PC-3 (cell line): Measurements from ENCODE around the gene KATNAL1. TPM values are rescaled to one million over a fixed set of nuclear protein-coding genes. Genes with fewer than 3 reads are reported as not detected.
"Not testable (repeated sequence)": the region's sequence is repeated elsewhere in the genome, so short reads cannot be mapped to it uniquely, and the experiment has no call there.

Experiments used
- ATAC-seq: fragments of 200-7000 bp; cut with Tn5 transposase; 2 replicates; pipeline ENCODE4 v1.9.1; 2020; ENCODE audit warnings: mild to moderate bottlenecking, moderate library complexity
- BruUV-seq: library from RNA; stranded (reverse); fragments of 400-500 nt; replicated peaks from 2 replicates; lab custom pipeline; 2021; lab: Mats Ljungman, UMichigan
- CTCF ChIA-PET: fragments of 300-600 bp; sonication (Branson Sonifier 250); formaldehyde crosslinking; loops from one replicate; lab custom pipeline; 2022; ENCODE audit warnings: antibody characterized with exemption; lab: Charles Lee
- POLR2A ChIA-PET: fragments of 300-600 bp; sonication (Branson Sonifier 250); formaldehyde crosslinking; loops from one replicate; lab custom pipeline; 2022; ENCODE audit warnings: antibody characterized with exemption; ENCODE audit not compliant: unreplicated experiment; lab: Charles Lee
- DNase-seq: peaks from one replicate; pipeline ENCODE4 v3.0.0-alpha.2; 2015
- H2AFZ ChIP-seq: fragments of 300-600 bp; sonication (generic); 2 replicates; pipeline ENCODE4 v1.6.0; 2016; ENCODE audit warnings: antibody characterized with exemption, low read length
- H3F3A ChIP-seq: fragments of 300-600 bp; sonication (generic); one replicate; pipeline ENCODE4 v1.6.0; 2017; ENCODE audit warnings: antibody characterized with exemption, low read length, control low read depth, mild to moderate bottlenecking; ENCODE audit not compliant: unreplicated experiment
- H3K27ac ChIP-seq: fragments of 300-600 bp; sonication (generic); 2 replicates; pipeline ENCODE4 v1.5.1; 2016; ENCODE audit warnings: mild to moderate bottlenecking, low read length
- H3K27me3 ChIP-seq: fragments of 300-600 bp; sonication (generic); 2 replicates; pipeline ENCODE4 v1.6.1; 2016; ENCODE audit warnings: low read length, mixed read lengths
- H3K36me3 ChIP-seq: fragments of 300-600 bp; sonication (generic); 2 replicates; pipeline ENCODE4 v1.6.1; 2016; ENCODE audit warnings: low read depth, mixed run types, low read length, mixed read lengths
- H3K4me1 ChIP-seq: fragments of 300-600 bp; sonication (generic); 2 replicates; pipeline ENCODE4 v1.5.1; 2016; ENCODE audit warnings: low read length; ENCODE audit not compliant: insufficient read depth
- H3K4me2 ChIP-seq: fragments of 300-600 bp; sonication (generic); 2 replicates; pipeline ENCODE4 v1.6.0; 2016; ENCODE audit warnings: low read length
- H3K4me3 ChIP-seq: fragments of 300-600 bp; sonication (generic); 2 replicates; pipeline ENCODE4 v1.5.1; 2016; ENCODE audit warnings: mild to moderate bottlenecking, low read length, mixed read lengths
- H3K79me2 ChIP-seq: fragments of 300-600 bp; sonication (generic); 2 replicates; pipeline ENCODE4 v1.6.1; 2017; ENCODE audit warnings: low read length, mixed read lengths
- H3K9ac ChIP-seq: fragments of 300-600 bp; sonication (generic); 2 replicates; pipeline ENCODE4 v1.6.0; 2016; ENCODE audit warnings: mild to moderate bottlenecking, low read length
- H3K9me2 ChIP-seq: fragments of 300-600 bp; sonication (generic); replicated peaks from 2 replicates; pipeline ENCODE4 v1.6.1; 2016; ENCODE audit warnings: mixed run types, low read length, mixed read lengths
- H3K9me3 ChIP-seq: fragments of 300-600 bp; sonication (generic); 2 replicates; pipeline ENCODE4 v1.6.1; 2016; ENCODE audit warnings: low read length, mixed read lengths
- H4K20me1 ChIP-seq: fragments of 300-600 bp; sonication (generic); 2 replicates; pipeline ENCODE4 v1.6.1; 2016; ENCODE audit warnings: low read length, mixed read lengths
- EZH2 ChIP-seq: fragments of 300-600 bp; sonication (generic); IDR thresholded peaks from one replicate; pipeline ENCODE4 v1.6.1; 2017; ENCODE audit warnings: antibody characterized with exemption, mild to moderate bottlenecking, low read length; ENCODE audit not compliant: unreplicated experiment
- EZH2phosphoT487 ChIP-seq: fragments of 300-600 bp; sonication (generic); IDR thresholded peaks from 2 replicates; pipeline ENCODE4 v1.6.1; 2018; ENCODE audit warnings: mild to moderate bottlenecking, antibody characterized with exemption, low read length, borderline replicate concordance
- intact Hi-C: fragments of 100-400 bp; cut with micrococcal nuclease; formaldehyde crosslinking; loops from 2 replicates; pipeline ENCODE4 v1.9.0; 2023
- total RNA-seq: library from RNA; depleted of rRNA; stranded (reverse); fragments of >200 nt; gene quantifications from 2 replicates; pipeline ENCODE4 v1.2.3, GENCODE V29; 2014
- TF ChIP-seq, protein P1 (sequence below): fragments of 300-600 bp; sonication (generic); conservative IDR thresholded peaks from 2 replicates; pipeline ENCODE4 v1.5.1; 2017; ENCODE audit warnings: antibody characterized with exemption, low read depth, mild to moderate bottlenecking, low read length

KATNAL1 gene
- total RNA-seq, 1 experiment from 2014 or later: 4.3 TPM

DNA sequence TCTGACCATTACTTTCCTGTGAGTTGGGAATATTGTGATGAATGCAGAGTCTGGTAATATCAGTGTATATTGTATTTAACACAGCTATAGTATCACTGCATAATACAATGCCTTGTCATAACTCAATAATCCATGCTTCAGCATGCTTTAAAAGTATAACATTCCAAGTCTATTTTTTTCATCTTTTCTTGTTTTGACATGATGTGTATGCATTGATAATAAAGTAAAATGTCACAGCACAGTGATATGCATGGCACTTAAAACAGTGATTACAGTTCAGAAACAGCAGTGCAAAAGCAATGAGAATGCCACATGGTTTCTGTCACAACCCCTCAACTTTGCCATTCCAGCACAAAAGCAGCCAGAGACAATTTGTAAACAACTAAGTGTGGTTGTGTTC, 17.8 kb downstream of the KATNAL1 start:
- Histone ChIP-seq H3K79me2 (peaks cover 8% of the 10 kb centered on the region; the same call in 1 of the 2 replicates), H3K4me3 (no peak overlapping the region), H2AFZ (no peak overlapping the region), H3K27ac (no peak overlapping the region), H3K9me3 (no peaks in the 10 kb centered on the region), H3K36me3 (no peaks in the 10 kb centered on the region), H4K20me1 (no peaks in the 10 kb centered on the region), H3K4me2 (no peak overlapping the region), H3F3A (no peaks in the 10 kb centered on the region), H3K27me3 (no peaks in the 10 kb centered on the region), H3K4me1 (no peaks in the 10 kb centered on the region), H3K9ac (no peak overlapping the region), H3K9me2 (no peaks in the 10 kb centered on the region)
- CTCF ChIA-PET: no interaction called here
- no peak for ATAC-seq
- no peak for DNase-seq
- no TSS peak for BruUV-seq
- intact Hi-C loops: no loop called here
- TF ChIP-seq, protein P1, sequence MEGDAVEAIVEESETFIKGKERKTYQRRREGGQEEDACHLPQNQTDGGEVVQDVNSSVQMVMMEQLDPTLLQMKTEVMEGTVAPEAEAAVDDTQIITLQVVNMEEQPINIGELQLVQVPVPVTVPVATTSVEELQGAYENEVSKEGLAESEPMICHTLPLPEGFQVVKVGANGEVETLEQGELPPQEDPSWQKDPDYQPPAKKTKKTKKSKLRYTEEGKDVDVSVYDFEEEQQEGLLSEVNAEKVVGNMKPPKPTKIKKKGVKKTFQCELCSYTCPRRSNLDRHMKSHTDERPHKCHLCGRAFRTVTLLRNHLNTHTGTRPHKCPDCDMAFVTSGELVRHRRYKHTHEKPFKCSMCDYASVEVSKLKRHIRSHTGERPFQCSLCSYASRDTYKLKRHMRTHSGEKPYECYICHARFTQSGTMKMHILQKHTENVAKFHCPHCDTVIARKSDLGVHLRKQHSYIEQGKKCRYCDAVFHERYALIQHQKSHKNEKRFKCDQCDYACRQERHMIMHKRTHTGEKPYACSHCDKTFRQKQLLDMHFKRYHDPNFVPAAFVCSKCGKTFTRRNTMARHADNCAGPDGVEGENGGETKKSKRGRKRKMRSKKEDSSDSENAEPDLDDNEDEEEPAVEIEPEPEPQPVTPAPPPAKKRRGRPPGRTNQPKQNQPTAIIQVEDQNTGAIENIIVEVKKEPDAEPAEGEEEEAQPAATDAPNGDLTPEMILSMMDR: no peak
- no peak for TF ChIP-seq EZH2phosphoT487
- TF ChIP-seq EZH2: no peak
- POLR2A ChIA-PET: no interaction called here

- CTCF ChIA-PET, H3K9me3 ChIP-seq, H4K20me1 ChIP-seq, DNase-seq, H2AFZ ChIP-seq, H3F3A ChIP-seq, H3K9me2 ChIP-seq, H3K79me2 ChIP-seq, H3K4me2 ChIP-seq, intact Hi-C loops, H3K36me3 ChIP-seq, H3K27ac ChIP-seq, H3K27me3 ChIP-seq, ATAC-seq, H3K4me1 ChIP-seq, POLR2A ChIA-PET, BruUV-seq, H3K4me3 ChIP-seq, H3K9ac ChIP-seq: not testable (repeated sequence)
These were observed 21.3 kb downstream of the KATNAL1 start for GRCh38 chr13:30286059-30286458.

DNA sequence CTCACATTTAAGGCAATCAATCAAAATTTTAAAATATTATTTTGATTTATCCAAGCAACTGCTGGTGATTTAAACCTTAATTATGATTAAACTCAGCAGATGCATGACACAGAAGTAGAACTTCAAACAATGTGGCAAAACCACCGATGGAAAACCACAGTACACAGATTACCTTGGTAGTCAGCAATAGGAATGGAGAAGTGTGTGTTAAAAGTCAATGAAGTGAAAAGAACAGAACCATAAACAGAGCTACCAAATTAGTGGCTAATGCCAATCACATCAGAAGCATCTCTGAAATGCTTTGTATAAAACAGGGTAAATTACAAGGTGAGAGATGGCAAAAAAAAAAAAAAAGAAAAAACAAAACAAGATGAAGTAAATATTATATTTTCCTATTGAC, 31.2 kb downstream of the KATNAL1 start:
- no peaks in the 10 kb centered on the region for H3K27me3 ChIP-seq
- H3F3A ChIP-seq: no peaks in the 10 kb centered on the region
- no TSS peak for BruUV-seq
- H3K9ac ChIP-seq: no peak overlapping the region
- intact Hi-C loops: no loop called here
- no peaks in the 10 kb centered on the region for H3K9me3 ChIP-seq
- H3K4me2 ChIP-seq: no peak overlapping the region
- DNase-seq (no peak), ATAC-seq (no peak)
- H3K4me1 ChIP-seq: no peaks in the 10 kb centered on the region
- no peaks in the 10 kb centered on the region for H3K9me2 ChIP-seq
- H3K36me3 ChIP-seq: no peaks in the 10 kb centered on the region
- no peaks in the 10 kb centered on the region for H3K79me2 ChIP-seq
- H2AFZ ChIP-seq: no peak overlapping the region
- no peaks in the 10 kb centered on the region for H4K20me1 ChIP-seq
- TF ChIP-seq, protein P1: no peak
- TF ChIP-seq EZH2: no peak
- TF ChIP-seq EZH2phosphoT487: no peak
- H3K4me3 ChIP-seq: no peak overlapping the region
- CTCF ChIA-PET: no interaction called here
- H3K27ac ChIP-seq: no peak overlapping the region
- POLR2A ChIA-PET: no interaction called here
